Uterus (tissue), 2 donors: Measurements from ENCODE around the gene CTNNBIP1.

ENCODE experiments used
- CTCF ChIP-seq, 4 experiments: fragments of 200-600 bp in 2 of 4; fragments of 450-650 bp in 2 of 4; sonication (generic) in 2 of 4; IDR thresholded peaks; one replicate each; pipeline ENCODE4 v1.5.1; 2016 to 2019; ENCODE audit warnings: antibody characterized with exemption in 4 of 4, mild to moderate bottlenecking in 2 of 4, moderate library complexity in 1 of 4
- POLR2A ChIP-seq, 2 donors: fragments of 450-650 bp; IDR thresholded peaks; one replicate each; pipeline ENCODE4 v1.6.1; 2016; ENCODE audit warnings: antibody characterized with exemption in 2 of 2, mild to moderate bottlenecking in 1 of 2, moderate library complexity in 1 of 2

GRCh38 chr1:9860887-9861286 lies 49.2 kb downstream of the CTNNBIP1 start:
- TF ChIP-seq CTCF (IDR thresholded peaks at IDR 0.05) (no peak), POLR2A (IDR thresholded peaks at IDR 0.05) (no peak)
